Tibial nerve (tissue), 3 donors: ENCODE data around the gene PRMT1.

Source experiments
- CTCF ChIP-seq, 5 experiments: fragments of 200-600 bp in 3 of 5; fragments of 450-650 bp in 2 of 5; sonication (generic) in 3 of 5; IDR thresholded peaks; one replicate each; pipeline ENCODE4 v1.5.1; 2016 to 2019; ENCODE audit warnings: antibody characterized with exemption in 5 of 5, mild to moderate bottlenecking in 3 of 5, moderate library complexity in 2 of 5
- POLR2A ChIP-seq, 2 donors: fragments of 450-650 bp; IDR thresholded peaks; one replicate each; pipeline ENCODE4 v1.6.1; 2017; ENCODE audit warnings: antibody characterized with exemption in 2 of 2, mild to moderate bottlenecking in 2 of 2, moderate library complexity in 2 of 2

DNA sequence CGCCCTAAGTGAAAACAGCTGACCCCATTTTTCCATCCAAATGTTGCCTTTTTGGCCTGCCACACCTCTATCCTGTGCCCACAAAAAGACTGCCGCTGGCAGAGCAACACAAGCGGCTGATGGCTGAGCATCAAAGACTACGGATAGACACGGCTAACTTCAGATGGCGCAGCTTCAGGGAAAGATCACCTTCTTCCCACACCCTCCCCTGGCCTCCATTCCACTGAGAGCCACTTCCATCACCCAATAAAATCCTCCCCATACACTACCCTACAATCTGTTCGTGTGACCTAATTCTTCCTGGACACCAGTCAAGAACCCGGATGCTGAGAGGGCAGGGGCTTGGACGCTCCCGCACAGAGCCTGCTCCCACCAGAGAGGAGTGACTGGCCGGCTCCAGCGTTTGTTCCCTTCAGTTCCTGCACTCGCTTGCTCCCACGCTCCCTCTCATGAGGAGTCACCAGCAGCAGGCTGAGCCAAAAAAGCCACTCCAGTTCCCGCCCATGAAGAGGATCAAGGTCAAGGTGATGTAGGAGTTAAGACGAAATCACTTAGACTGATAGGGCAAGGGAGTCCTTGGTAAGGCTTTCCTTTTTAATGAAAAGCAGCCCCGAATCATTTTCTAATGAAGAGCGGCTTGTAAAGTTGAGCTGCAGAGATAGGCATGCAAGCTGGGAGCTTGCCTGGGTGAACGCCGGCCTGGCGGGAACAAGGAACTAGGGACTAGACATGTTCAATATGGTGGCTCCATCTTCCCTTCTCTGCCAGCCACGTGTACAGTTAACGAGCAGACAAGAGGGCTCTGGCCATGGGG lies 50.4 kb downstream of the PRMT1 start:
- no peak for TF ChIP-seq POLR2A (IDR thresholded peaks at IDR 0.05)
- TF ChIP-seq CTCF (IDR thresholded peaks at IDR 0.05), result no peak
